Activated CD4-positive, alpha-beta T cell treated with anti-CD3 and anti-CD28 coated beads for 36 hours (primary cell): ENCODE measurements around the gene HBQ1. TPM values are rescaled to one million over a fixed set of nuclear protein-coding genes. Genes with fewer than 3 reads are reported as not detected.
"Not testable (repeated sequence)": the region's sequence is repeated elsewhere in the genome, so short reads cannot be mapped to it uniquely, and the experiment has no call there.

ENCODE experiments used
- ATAC-seq: fragments of 200-7000 bp; cut with Tn5 transposase; one replicate; pipeline ENCODE4 v1.10.0; 2021; ENCODE audit warnings: mild to moderate bottlenecking, moderate library complexity
- CTCF ChIA-PET: fragments of 350-600 bp; sonication (Branson Sonifier 250); formaldehyde crosslinking; loops from one replicate; lab custom pipeline; 2021; ENCODE audit warnings: antibody characterized with exemption; lab: Charles Lee
- POLR2A ChIA-PET: fragments of 350-600 bp; sonication (Branson Sonifier 250); formaldehyde crosslinking; loops from one replicate; lab custom pipeline; 2021; ENCODE audit warnings: antibody characterized with exemption, inconsistent platforms; lab: Charles Lee
- DNase-seq: peaks from one replicate; pipeline ENCODE4 v3.0.0-alpha.2; 2020
- H3K27ac Mint-ChIP-seq: one replicate; pipeline ENCODE4 v1.8.0; 2021; ENCODE audit warnings: mixed read lengths
- H3K27me3 Mint-ChIP-seq: one replicate; pipeline ENCODE4 v1.8.0; 2021; ENCODE audit warnings: mixed read lengths
- H3K36me3 Mint-ChIP-seq: one replicate; pipeline ENCODE4 v1.8.0; 2021; ENCODE audit warnings: low read depth, mixed read lengths
- H3K4me1 Mint-ChIP-seq: one replicate; pipeline ENCODE4 v1.8.0; 2021; ENCODE audit warnings: mixed read lengths
- H3K4me3 Mint-ChIP-seq: one replicate; pipeline ENCODE4 v1.8.0; 2021; ENCODE audit warnings: mild to moderate bottlenecking, moderate library complexity, mixed read lengths
- H3K9me3 Mint-ChIP-seq: one replicate; pipeline ENCODE4 v1.8.0; 2021; ENCODE audit warnings: low read depth, mixed read lengths
- intact Hi-C, 2 experiments: fragments of 100-400 bp; cut with DNase I in 1 of 2; cut with micrococcal nuclease in 1 of 2; formaldehyde crosslinking; loops; one replicate each; pipeline versions ENCODE4 v1.14.2 to v1.15.1; 2022 to 2024; cut with DNase I, micrococcal nuclease
- total RNA-seq, 2 experiments: library from RNA; stranded (reverse); gene quantifications; one replicate each; pipeline ENCODE4 v1.2.3, GENCODE V29; 2021

HBQ1 gene
- total RNA-seq, 2 experiments from 2014 or later = 0.37 to 1.1 TPM

DNA sequence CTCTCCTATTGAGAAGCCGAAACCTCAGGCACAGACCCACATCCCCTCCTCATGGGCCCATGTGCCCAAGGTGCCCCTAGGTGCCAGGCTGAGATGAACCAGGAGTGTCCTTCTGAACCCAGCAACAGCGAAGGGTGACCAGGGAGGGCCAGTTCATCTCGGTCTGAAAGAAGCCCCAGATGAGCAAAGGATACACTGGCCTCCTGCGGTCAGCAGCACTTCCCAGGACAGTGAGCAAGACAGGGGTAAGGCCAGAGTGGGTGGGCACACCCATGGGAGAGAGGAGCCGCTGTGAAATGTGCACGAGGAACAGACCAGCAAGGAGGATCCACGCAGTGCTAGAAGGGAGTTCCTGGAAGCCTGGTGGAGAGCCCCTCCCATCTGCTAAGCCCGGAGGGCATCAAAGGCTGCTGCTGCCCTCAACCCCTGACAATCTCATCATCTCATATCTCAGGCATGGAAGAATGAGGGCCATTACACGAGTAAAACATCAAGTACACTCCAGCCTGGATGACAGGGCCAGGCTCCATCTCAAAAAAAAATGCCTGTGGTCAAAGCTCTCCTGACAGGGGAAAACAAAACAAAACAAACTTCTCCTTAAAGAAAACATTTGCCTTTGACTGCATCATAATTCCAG, 31.1 kb upstream of the HBQ1 start:
- Mint-ChIP-seq H3K27ac (no peak overlapping the region), H3K4me3 (no peak overlapping the region), H3K9me3 (no peaks in the 10 kb centered on the region), H3K27me3 (peaks cover 14% of the 10 kb centered on the region), H3K4me1 (no peaks in the 10 kb centered on the region), H3K36me3 (no peaks in the 10 kb centered on the region)
- DNase-seq (no peak), ATAC-seq (no peak)
- intact Hi-C loops = no loop called here
- ChIA-PET CTCF (interaction anchor here (0.7 to 1.0 kb wide), 2 partner anchors 11 to 65 kb away, joined by 3 read pairs; no protein-coding TSS in a partner anchor), POLR2A (no interaction called here)

- DNase-seq = no peak
- intact Hi-C loops = loop anchor here (1.0 kb wide), 1 partner anchor 10 kb away; no protein-coding TSS in a partner anchor
- H3K4me3 Mint-ChIP-seq = no peak within 1 kb of the TSS
- ChIA-PET CTCF (no interaction called here), POLR2A (interaction anchor here (0.7 kb wide), 1 partner anchor 10 kb away, joined by 3 read pairs; no protein-coding TSS in a partner anchor)
- H3K9me3 Mint-ChIP-seq = no peaks in the 10 kb centered on the region
- peaks cover 27% of the 10 kb centered on the region for H3K27me3 Mint-ChIP-seq
- no peak within 1 kb of the TSS for H3K27ac Mint-ChIP-seq
- H3K36me3 Mint-ChIP-seq = no peaks in the 10 kb centered on the region
- ATAC-seq = no peak
- H3K4me1 Mint-ChIP-seq = peaks cover 5% of the 10 kb centered on the region
Observed at GRCh38 chr16:152141-153128, 27.8 kb upstream of the HBQ1 start, which contains the start of gene HBZ. Gene HBZ, plus strand, starts transcription at chr16:152644. Its CDS starts 266 bp downstream, at chr16:152910.

DNA sequence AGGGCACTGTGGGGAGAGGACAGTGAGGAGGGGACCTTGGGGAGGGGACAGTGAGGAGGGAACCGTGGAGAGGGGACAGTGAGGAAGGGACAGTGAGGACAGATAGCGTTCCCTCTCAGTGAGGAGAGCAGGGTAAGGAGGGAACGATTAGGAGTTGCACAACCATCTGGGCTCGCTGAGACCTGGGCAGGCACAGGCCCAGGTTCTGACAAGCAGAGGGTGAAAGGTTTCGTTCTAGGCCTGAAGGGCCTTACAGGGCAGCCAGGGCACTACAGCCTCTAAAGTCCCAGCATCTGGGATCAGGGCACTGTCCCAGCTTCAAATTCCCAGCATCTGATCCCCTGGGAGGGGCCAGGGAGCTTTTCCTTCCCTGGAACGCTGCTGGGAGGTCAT, 27.1 kb upstream of the HBQ1 start:
- H3K4me3 Mint-ChIP-seq, H3K4me1 Mint-ChIP-seq, DNase-seq, CTCF ChIA-PET, H3K27ac Mint-ChIP-seq, H3K36me3 Mint-ChIP-seq, POLR2A ChIA-PET, H3K9me3 Mint-ChIP-seq: not testable (repeated sequence)
- intact Hi-C loops = loop anchor here (1.0 kb wide), 1 partner anchor 9 kb away; no protein-coding TSS in a partner anchor
- peak; percentile 28 for ATAC-seq
- H3K27me3 Mint-ChIP-seq = peaks cover 29% of the 10 kb centered on the region

GRCh38 chr16:153550-154216, 26.6 kb upstream of the HBQ1 start:
- CTCF ChIA-PET, H3K36me3 Mint-ChIP-seq, H3K4me1 Mint-ChIP-seq, H3K9me3 Mint-ChIP-seq, DNase-seq, H3K4me3 Mint-ChIP-seq, H3K27ac Mint-ChIP-seq, POLR2A ChIA-PET: not testable (repeated sequence)
- H3K27me3 Mint-ChIP-seq = peaks cover 29% of the 10 kb centered on the region
- intact Hi-C loops = loop anchor here (1.0 kb wide), 1 partner anchor 9 kb away; no protein-coding TSS in a partner anchor
- ATAC-seq = peak; percentile 51

DNA sequence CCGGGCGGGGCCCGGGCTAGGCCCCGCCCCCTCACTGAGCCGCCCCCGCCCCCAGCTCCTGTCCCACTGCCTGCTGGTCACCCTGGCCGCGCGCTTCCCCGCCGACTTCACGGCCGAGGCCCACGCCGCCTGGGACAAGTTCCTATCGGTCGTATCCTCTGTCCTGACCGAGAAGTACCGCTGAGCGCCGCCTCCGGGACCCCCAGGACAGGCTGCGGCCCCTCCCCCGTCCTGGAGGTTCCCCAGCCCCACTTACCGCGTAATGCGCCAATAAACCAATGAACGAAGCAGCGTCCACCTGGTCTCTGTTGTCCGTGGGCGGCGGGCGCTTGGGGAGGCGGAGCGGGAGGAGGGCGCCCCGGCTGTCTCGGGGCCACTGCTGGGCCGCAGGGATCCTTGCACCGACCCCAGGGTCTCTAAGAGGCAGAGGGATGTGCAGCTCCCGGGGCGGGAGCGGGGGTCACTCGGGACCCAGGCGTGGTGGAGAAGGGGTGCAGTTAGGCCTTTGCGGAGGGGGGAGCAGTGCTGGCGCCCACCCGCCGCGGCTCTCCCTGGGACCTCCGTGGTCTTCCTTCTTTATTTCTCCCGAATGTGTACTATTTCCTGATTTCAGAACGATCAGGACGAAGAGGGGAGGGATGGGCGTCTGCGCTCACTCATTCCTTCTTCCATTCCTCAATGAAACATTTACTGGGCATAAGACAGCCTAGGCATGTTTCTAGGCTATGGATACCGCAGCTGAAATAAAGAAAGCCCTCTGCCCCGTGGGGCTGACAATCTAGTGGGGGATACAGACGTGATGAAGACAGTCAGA, 25.8 kb upstream of the HBQ1 start:
- intact Hi-C loops = no loop called here
- Mint-ChIP-seq H3K27ac (no peak overlapping the region), H3K4me3 (peak overlapping the region; percentile 43), H3K36me3 (no peaks in the 10 kb centered on the region), H3K4me1 (peaks cover 5% of the 10 kb centered on the region), H3K27me3 (peaks cover 31% of the 10 kb centered on the region), H3K9me3 (no peaks in the 10 kb centered on the region)
- DNase-seq (peak; percentile 49), ATAC-seq (peak; percentile 49)
- CTCF ChIA-PET = interaction anchor here (1.5 kb wide), 1 partner anchor 47 kb away, joined by 3 read pairs; no protein-coding TSS in a partner anchor
- POLR2A ChIA-PET = no interaction called here

GRCh38 chr16:155031-155398, 25.2 kb upstream of the HBQ1 start:
- Mint-ChIP-seq H3K9me3 (no peaks in the 10 kb centered on the region), H3K27me3 (peaks cover 34% of the 10 kb centered on the region), H3K4me3 (peak overlapping the region; percentile 43), H3K4me1 (peaks cover 5% of the 10 kb centered on the region), H3K27ac (no peak overlapping the region), H3K36me3 (no peaks in the 10 kb centered on the region)
- CTCF ChIA-PET = interaction anchor here (1.5 kb wide), 1 partner anchor 48 kb away, joined by 3 read pairs; no protein-coding TSS in a partner anchor
- DNase-seq (no peak), ATAC-seq (no peak)
- POLR2A ChIA-PET = no interaction called here
- intact Hi-C loops = no loop called here

DNA sequence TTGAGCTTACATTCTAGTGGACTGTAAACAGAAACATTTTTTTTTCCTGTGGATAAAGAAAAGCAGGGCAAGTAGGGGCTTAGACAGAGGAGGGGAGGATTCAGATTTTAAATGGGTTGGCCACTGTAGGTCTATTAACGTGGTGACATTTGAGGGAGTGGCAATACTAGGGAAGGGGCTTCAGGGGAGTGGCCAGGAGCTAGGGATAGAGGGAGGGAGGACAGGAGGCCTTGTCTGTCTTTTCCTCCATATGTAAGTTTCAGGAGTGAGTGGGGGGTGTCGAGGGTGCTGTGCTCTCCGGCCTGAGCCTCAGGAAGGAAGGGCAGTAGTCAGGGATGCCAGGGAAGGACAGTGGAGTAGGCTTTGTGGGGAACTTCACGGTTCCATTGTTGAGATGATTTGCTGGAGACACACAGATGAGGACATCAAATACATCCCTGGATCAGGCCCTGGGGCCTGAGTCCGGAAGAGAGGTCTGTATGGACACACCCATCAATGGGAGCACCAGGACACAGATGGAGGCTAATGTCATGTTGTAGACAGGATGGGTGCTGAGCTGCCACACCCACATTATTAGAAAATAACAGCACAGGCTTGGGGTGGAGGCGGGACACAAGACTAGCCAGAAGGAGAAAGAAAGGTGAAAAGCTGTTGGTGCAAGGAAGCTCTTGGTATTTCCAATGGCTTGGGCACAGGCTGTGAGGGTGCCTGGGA, 21.0 kb upstream of the HBQ1 start:
- Mint-ChIP-seq H3K27ac (no peak overlapping the region), H3K4me3 (no peak overlapping the region), H3K36me3 (no peaks in the 10 kb centered on the region), H3K27me3 (peaks cover 31% of the 10 kb centered on the region), H3K9me3 (no peaks in the 10 kb centered on the region), H3K4me1 (peaks cover 5% of the 10 kb centered on the region)
- DNase-seq = no peak
- ATAC-seq = no peak
- intact Hi-C loops = no loop called here
- CTCF ChIA-PET = no interaction called here
- POLR2A ChIA-PET = interaction anchor here (0.6 kb wide), 1 partner anchor 29 kb away, joined by 3 read pairs; no protein-coding TSS in a partner anchor

GRCh38 chr16:160242-160641, 20.0 kb upstream of the HBQ1 start:
- H3K4me3 Mint-ChIP-seq, ATAC-seq, CTCF ChIA-PET, H3K27ac Mint-ChIP-seq, H3K36me3 Mint-ChIP-seq, H3K4me1 Mint-ChIP-seq, intact Hi-C loops, H3K9me3 Mint-ChIP-seq, DNase-seq: not testable (repeated sequence)
- POLR2A ChIA-PET = interaction anchor here (0.6 kb wide), 1 partner anchor 28 kb away, joined by 3 read pairs; no protein-coding TSS in a partner anchor
- H3K27me3 Mint-ChIP-seq = peaks cover 25% of the 10 kb centered on the region

DNA sequence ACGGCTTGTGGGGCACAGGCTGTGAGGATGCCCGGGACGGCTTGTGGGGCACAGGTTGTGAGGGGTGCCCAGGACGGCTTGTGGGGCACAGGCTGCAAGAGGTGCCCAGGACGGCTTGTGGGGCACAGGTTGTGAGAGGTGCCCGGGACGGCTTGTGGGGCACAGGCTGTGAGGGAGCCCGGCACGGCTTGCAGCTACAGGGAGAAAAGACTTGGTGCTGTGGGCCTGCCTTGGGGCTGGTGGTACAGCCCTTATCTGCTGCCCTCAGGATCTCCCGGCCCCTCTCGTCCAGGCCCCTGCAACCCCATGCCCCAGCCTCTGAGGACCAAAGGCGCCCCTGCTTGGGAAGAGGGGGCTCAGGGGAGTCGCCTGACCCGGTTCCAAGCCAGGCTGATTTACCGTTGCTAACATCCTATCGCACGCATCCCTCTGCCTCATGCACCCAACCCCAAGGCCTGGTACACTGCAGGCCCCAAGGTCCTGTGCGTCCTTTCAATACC, 19.5 kb upstream of the HBQ1 start:
- Mint-ChIP-seq H3K4me3 (no peak overlapping the region), H3K9me3 (no peaks in the 10 kb centered on the region), H3K27me3 (peaks cover 22% of the 10 kb centered on the region), H3K27ac (no peak overlapping the region), H3K36me3 (no peaks in the 10 kb centered on the region), H3K4me1 (peaks cover 2% of the 10 kb centered on the region)
- no peak for ATAC-seq
- POLR2A ChIA-PET = no interaction called here
- CTCF ChIA-PET = no interaction called here
- intact Hi-C loops = no loop called here
- DNase-seq = no peak
